Activated naive CD8-positive, alpha-beta T cell (primary cell): ENCODE data around the gene PLEK.
"Not testable (repeated sequence)": the region's sequence is repeated elsewhere in the genome, so short reads cannot be mapped to it uniquely, and the experiment has no call there.

Experiments
- H3K27ac Mint-ChIP-seq: one replicate; pipeline ENCODE4 v1.8.0; 2021; ENCODE audit warnings: mixed read lengths
- H3K27me3 Mint-ChIP-seq: one replicate; pipeline ENCODE4 v1.8.0; 2021; ENCODE audit warnings: mixed read lengths
- H3K36me3 Mint-ChIP-seq: one replicate; pipeline ENCODE4 v1.8.0; 2021; ENCODE audit warnings: mixed read lengths
- H3K4me1 Mint-ChIP-seq: one replicate; pipeline ENCODE4 v1.8.0; 2021; ENCODE audit warnings: low read depth, mixed read lengths
- H3K4me3 Mint-ChIP-seq: one replicate; pipeline ENCODE4 v1.8.0; 2021; ENCODE audit warnings: mild to moderate bottlenecking, mixed read lengths
- H3K9me3 Mint-ChIP-seq: one replicate; pipeline ENCODE4 v1.8.0; 2021; ENCODE audit warnings: low read depth, mixed read lengths

Gene PLEK

DNA sequence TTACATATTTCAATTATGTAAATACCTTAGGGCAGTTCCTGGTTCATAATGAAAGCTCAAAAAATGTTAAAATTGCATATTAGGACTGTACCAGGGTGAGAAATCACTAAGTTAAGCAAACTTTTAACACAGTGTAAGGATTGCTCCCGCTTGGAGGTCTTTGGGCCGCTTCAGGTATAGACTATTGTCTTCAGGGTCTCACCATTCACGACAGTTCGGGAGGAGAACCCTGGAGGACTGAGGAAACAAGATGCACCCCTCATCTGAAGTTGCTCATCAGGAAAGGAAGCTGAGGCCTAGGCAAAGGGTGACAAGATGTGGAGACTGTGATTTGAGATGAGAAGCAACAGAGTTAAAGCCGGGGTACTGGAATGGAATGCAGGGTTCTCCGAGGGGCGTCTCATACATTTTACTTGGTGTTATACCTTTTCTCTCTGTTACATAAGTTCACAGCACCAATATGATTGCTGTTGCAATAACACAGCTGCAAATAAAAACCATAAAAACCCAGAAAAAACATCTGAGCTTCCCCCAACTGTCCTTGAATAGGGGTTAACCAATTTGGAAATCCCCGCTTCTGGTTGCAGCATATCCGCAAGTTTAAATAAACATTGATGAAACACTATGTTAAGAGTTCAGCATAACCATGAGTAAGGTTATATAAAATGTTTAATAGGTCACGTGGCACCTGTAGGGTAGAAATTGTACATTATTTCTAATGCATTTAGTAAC lies 61.9 kb downstream of the PLEK start:
- no peak overlapping the region for H3K4me3 Mint-ChIP-seq
- H3K27ac Mint-ChIP-seq: peak overlapping the region; percentile 36
- H3K9me3 Mint-ChIP-seq: no peaks in the 10 kb centered on the region
- no peaks in the 10 kb centered on the region for H3K36me3 Mint-ChIP-seq
- H3K27me3 Mint-ChIP-seq: no peaks in the 10 kb centered on the region
- H3K4me1 Mint-ChIP-seq: peaks cover 7% of the 10 kb centered on the region

- Mint-ChIP-seq H3K4me1 (peaks cover 4% of the 10 kb centered on the region), H3K27ac (no peak overlapping the region), H3K4me3 (no peak overlapping the region), H3K27me3 (no peaks in the 10 kb centered on the region), H3K9me3 (no peaks in the 10 kb centered on the region), H3K36me3 (no peaks in the 10 kb centered on the region)
Observed at GRCh38 chr2:68428126-68428525, 63.0 kb downstream of the PLEK start.

DNA sequence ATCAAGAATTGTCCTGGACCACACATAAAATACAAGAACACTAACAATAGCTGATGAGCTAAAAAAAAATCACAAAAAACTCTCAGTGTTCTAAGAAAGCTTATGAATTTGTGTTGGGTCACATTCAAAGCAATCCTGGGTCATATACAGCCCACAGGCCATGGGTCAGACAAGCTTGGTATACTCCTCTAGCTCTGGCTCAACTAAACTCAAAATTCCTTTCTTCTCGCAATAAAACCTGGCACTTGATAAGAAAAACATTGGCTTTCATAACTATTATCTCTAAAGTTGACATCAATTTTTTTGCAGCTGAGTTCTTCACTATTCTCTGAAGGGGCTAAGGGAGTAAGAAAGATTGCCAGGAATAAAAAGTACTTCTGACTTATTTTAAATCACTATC lies 63.7 kb downstream of the PLEK start:
- H3K27ac Mint-ChIP-seq: no peak overlapping the region
- no peak overlapping the region for H3K4me3 Mint-ChIP-seq

GRCh38 chr2:68429311-68429826 lies 64.3 kb downstream of the PLEK start:
- H3K27ac Mint-ChIP-seq: no peak overlapping the region
- H3K4me3 Mint-ChIP-seq: no peak overlapping the region
- H3K36me3 Mint-ChIP-seq: no peaks in the 10 kb centered on the region
- H3K27me3 Mint-ChIP-seq: no peaks in the 10 kb centered on the region
- H3K4me1 Mint-ChIP-seq: peaks cover 4% of the 10 kb centered on the region
- no peaks in the 10 kb centered on the region for H3K9me3 Mint-ChIP-seq

More for the DNA sequence above, 63.7 kb downstream of the PLEK start:
- Mint-ChIP-seq H3K9me3 (no peaks in the 10 kb centered on the region), H3K4me1 (peaks cover 4% of the 10 kb centered on the region), H3K36me3 (no peaks in the 10 kb centered on the region), H3K27me3 (no peaks in the 10 kb centered on the region)

GRCh38 chr2:68431316-68431972 lies 66.4 kb downstream of the PLEK start:
- H3K27ac Mint-ChIP-seq: no peak overlapping the region
- peaks cover 4% of the 10 kb centered on the region for H3K4me1 Mint-ChIP-seq
- no peaks in the 10 kb centered on the region for H3K27me3 Mint-ChIP-seq
- H3K4me3 Mint-ChIP-seq: no peak overlapping the region
- H3K9me3 Mint-ChIP-seq: no peaks in the 10 kb centered on the region
- H3K36me3 Mint-ChIP-seq: no peaks in the 10 kb centered on the region

DNA sequence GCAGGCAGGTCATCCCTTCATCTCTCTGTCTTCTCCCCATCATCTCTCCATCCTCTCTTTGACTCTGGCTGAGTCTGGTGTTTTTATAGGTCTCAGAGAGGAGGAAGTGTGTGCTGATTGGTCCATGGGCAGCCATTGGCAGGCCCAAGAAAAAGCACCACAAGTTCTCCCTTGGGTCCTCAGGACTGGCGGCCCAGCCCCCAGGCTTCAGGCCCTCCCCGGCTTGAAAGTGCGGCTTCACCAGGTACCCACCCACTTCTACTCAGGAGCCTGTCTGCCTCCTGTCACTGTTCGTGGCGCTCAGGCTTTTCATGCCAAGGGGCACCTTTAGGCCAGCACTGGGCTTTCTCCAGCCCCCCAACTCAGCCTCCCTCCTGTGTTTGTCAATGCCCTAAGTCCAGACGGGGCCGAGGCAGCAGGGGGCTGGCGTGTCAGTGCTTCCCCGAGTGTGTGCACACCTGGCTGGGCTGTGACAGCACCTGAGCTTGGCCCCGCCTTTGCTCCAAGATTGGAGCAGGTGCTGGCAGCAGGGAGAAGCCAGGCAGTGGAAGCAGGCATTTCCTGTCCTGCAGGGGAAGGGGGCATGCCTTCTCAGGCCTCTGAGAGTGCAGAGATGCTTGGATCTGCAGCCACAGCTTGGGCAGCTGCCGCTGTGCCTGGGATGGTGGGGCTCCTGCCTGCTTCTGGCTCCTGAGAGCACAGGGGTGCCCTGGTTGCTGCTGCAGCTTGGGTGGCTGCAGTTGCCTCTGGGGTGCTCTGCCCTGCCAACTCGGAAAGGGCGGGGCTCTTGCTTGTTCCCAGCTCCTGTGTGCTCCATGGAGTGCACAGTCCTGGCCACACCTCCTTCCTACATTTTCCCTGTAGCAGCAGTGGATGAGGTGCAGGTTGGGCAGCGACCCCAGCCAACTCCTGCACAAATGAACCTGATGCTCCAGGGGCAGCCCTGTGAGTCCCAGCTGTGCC lies 67.9 kb downstream of the PLEK start:
- Mint-ChIP-seq H3K9me3 (no peaks in the 10 kb centered on the region), H3K4me1 (no peaks in the 10 kb centered on the region), H3K27ac (no peak overlapping the region)

GRCh38 chr2:68434981-68435380 lies 69.9 kb downstream of the PLEK start:
- Mint-ChIP-seq H3K9me3 (no peaks in the 10 kb centered on the region), H3K36me3 (no peaks in the 10 kb centered on the region), H3K27ac (no peak overlapping the region), H3K27me3 (no peaks in the 10 kb centered on the region), H3K4me1 (no peaks in the 10 kb centered on the region), H3K4me3 (no peak overlapping the region)

More for the DNA sequence above, 67.9 kb downstream of the PLEK start:
- no peaks in the 10 kb centered on the region for H3K27me3 Mint-ChIP-seq
- H3K36me3 Mint-ChIP-seq: no peaks in the 10 kb centered on the region
- no peak overlapping the region for H3K4me3 Mint-ChIP-seq

- H3K9me3 Mint-ChIP-seq: no peaks in the 10 kb centered on the region
- H3K27me3 Mint-ChIP-seq: no peaks in the 10 kb centered on the region
- H3K27ac Mint-ChIP-seq: no peak overlapping the region
- no peaks in the 10 kb centered on the region for H3K36me3 Mint-ChIP-seq
- H3K4me3 Mint-ChIP-seq: no peak overlapping the region
- H3K4me1 Mint-ChIP-seq: peaks cover 4% of the 10 kb centered on the region
Observed at GRCh38 chr2:68435615-68436014, 70.5 kb downstream of the PLEK start.

DNA sequence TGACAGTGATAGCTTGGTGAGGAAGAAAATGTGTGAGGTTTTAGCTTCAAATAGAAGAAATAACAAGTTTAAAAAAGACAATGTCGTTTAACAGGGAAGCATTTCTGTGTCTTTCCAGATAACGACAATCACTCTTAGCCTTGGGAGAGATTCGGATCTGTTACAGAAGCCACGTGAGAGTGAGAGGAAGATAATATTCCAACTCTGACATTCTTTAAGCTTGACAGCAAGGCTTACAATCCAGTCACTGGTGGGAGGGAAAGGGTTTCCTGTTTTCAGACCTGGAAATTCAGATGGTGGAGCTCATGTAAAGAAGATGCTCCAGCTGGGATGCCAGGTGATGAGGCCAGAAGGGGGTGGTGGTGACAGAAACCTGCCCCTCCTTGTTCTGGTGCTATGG lies 71.2 kb downstream of the PLEK start:
- no peak overlapping the region for H3K27ac Mint-ChIP-seq
- no peaks in the 10 kb centered on the region for H3K36me3 Mint-ChIP-seq
- H3K27me3 Mint-ChIP-seq: no peaks in the 10 kb centered on the region
- no peak overlapping the region for H3K4me3 Mint-ChIP-seq
- H3K9me3 Mint-ChIP-seq: no peaks in the 10 kb centered on the region
- peaks cover 10% of the 10 kb centered on the region for H3K4me1 Mint-ChIP-seq

GRCh38 chr2:68438455-68439303 lies 73.6 kb downstream of the PLEK start:
- no peaks in the 10 kb centered on the region for H3K9me3 Mint-ChIP-seq
- H3K4me1 Mint-ChIP-seq: peaks cover 14% of the 10 kb centered on the region
- H3K27me3 Mint-ChIP-seq: no peaks in the 10 kb centered on the region
- no peaks in the 10 kb centered on the region for H3K36me3 Mint-ChIP-seq
- H3K4me3 Mint-ChIP-seq: no peak overlapping the region
- H3K27ac Mint-ChIP-seq: no peak overlapping the region

DNA sequence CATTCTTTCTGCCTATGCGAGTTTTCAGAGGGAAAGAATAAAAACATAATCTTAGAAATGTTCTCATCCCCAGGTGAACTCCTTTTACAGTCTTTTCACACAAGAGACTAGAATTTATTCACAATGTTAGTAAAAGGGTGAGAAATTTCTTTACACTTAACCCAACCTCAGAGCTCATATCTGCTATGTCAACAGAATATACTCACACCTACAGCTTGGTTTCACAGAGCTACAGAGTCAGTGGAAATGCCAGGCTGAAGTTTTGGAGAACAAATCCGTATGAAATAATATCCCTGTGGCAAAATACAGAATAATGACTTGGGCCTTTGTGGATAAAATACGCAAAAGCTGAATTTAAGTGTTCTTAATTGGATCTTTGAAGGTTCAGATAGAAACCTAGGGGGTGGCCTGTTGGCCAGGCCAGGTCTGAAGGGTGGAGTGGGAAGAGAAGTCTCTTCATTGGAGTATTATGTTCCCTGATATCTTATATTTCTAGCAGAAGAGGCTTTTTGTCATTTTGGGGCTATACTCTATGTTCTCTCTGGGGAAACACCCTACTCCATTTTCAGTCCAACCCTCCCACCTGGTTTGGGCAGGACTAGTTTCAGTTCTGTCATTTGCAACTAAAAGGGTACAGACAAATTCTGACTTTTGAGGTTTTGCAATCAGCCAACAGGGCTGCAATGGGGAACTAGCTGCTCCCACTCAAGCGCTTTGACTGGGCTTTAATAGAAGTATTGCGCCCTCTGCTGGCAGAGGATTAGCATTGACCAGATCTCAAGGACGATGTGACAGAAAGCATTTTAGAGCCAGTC lies 76.3 kb downstream of the PLEK start:
- Mint-ChIP-seq H3K36me3 (no peaks in the 10 kb centered on the region), H3K27ac (peak overlapping the region; percentile 86), H3K27me3 (no peaks in the 10 kb centered on the region), H3K4me3 (peak overlapping the region; percentile 61), H3K9me3 (no peaks in the 10 kb centered on the region), H3K4me1 (peaks cover 14% of the 10 kb centered on the region)

- Mint-ChIP-seq H3K27ac (no peak overlapping the region), H3K4me1 (peaks cover 14% of the 10 kb centered on the region), H3K36me3 (no peaks in the 10 kb centered on the region), H3K9me3 (no peaks in the 10 kb centered on the region), H3K4me3 (no peak overlapping the region), H3K27me3 (no peaks in the 10 kb centered on the region)
Observed at GRCh38 chr2:68441994-68442322, 76.9 kb downstream of the PLEK start.

GRCh38 chr2:68446425-68446824 lies 81.3 kb downstream of the PLEK start:
- H3K27me3 Mint-ChIP-seq, H3K9me3 Mint-ChIP-seq, H3K36me3 Mint-ChIP-seq, H3K4me3 Mint-ChIP-seq, H3K27ac Mint-ChIP-seq, H3K4me1 Mint-ChIP-seq: not testable (repeated sequence)
